Neural crest cell (in vitro differentiated cells): Measurements from ENCODE around the gene TRAPPC12. TPM values are rescaled to one million over a fixed set of nuclear protein-coding genes. Genes with fewer than 3 reads are reported as not detected.
A peak's percentile ranks its signal among the peaks of the same experiment; 100 is the strongest.
"Not testable (repeated sequence)": the region's sequence is repeated elsewhere in the genome, so short reads cannot be mapped to it uniquely, and the experiment has no call there.

Experiments
- DNase-seq: peaks from one replicate; pipeline ENCODE4 v3.0.0; 2021; ENCODE audit warnings: low read depth, mixed read lengths, low spot score
- H3K27ac Mint-ChIP-seq: one replicate; pipeline ENCODE4 v1.8.0; 2021; ENCODE audit warnings: mild to moderate bottlenecking, mixed read lengths; ENCODE audit not compliant: unreplicated experiment
- H3K27me3 Mint-ChIP-seq: 2 replicates; pipeline ENCODE4 v1.8.0; 2021; ENCODE audit warnings: low read depth, mild to moderate bottlenecking, mixed read lengths
- H3K36me3 Mint-ChIP-seq: 2 replicates; pipeline ENCODE4 v1.8.0; 2021; ENCODE audit warnings: low read depth, mild to moderate bottlenecking, mixed read lengths
- H3K4me1 Mint-ChIP-seq: 2 replicates; pipeline ENCODE4 v1.8.0; 2021; ENCODE audit warnings: mixed read lengths
- H3K4me3 Mint-ChIP-seq: one replicate; pipeline ENCODE4 v1.8.0; 2021; ENCODE audit warnings: mild to moderate bottlenecking, mixed read lengths
- H3K9me3 Mint-ChIP-seq: 2 replicates; pipeline ENCODE4 v1.8.0; 2021; ENCODE audit warnings: mixed read lengths
- total RNA-seq: library from RNA; stranded (reverse); gene quantifications from 2 replicates; pipeline ENCODE4 v1.2.1, GENCODE V29; 2021
- TF ChIP-seq, protein P1 (sequence below): fragments of 200-600 bp; sonication (generic); conservative IDR thresholded peaks from 2 replicates; pipeline ENCODE4 v1.5.0; 2021; ENCODE audit warnings: antibody characterized with exemption, mild to moderate bottlenecking

TRAPPC12 gene
- total RNA-seq, 1 donor from 2014 or later = 96.9 TPM

DNA sequence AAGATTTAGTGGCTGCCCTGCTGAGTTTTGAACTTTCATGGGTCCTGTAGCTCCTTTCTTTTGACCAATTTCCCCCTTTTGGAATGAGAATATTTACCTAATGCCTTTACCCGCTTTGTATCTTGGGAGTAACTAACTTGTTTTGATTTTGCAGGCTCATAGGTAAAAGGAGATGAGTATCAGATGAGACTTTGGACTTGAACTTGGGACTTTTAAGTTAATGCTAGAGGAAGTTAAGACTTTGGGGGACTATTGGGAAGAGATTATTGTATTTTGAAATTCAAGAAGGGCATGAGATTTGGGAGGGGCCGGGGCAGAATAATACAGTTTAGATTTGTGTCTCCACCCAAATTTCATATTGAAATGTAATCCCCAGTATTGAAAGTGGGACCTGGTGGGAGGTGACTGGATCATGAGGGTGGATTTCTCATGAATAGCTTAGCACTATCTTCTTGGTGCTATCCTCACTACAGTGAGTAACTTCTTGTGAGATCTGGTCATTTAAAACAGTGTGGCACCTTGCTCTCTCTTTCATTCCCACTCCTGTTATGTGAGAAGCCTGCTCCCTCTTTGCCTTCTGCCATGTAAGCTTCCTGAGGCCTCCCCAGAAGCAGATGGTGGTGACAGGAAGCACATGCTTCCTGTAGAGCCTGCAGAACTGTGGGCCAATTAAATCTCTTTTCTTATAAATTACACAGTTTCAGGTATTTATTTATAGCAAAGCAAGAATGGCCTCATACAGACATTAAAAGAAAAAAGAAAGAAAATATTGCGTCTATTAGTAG is 133.7 kb downstream of the TRAPPC12 start:
- TF ChIP-seq, protein P1, sequence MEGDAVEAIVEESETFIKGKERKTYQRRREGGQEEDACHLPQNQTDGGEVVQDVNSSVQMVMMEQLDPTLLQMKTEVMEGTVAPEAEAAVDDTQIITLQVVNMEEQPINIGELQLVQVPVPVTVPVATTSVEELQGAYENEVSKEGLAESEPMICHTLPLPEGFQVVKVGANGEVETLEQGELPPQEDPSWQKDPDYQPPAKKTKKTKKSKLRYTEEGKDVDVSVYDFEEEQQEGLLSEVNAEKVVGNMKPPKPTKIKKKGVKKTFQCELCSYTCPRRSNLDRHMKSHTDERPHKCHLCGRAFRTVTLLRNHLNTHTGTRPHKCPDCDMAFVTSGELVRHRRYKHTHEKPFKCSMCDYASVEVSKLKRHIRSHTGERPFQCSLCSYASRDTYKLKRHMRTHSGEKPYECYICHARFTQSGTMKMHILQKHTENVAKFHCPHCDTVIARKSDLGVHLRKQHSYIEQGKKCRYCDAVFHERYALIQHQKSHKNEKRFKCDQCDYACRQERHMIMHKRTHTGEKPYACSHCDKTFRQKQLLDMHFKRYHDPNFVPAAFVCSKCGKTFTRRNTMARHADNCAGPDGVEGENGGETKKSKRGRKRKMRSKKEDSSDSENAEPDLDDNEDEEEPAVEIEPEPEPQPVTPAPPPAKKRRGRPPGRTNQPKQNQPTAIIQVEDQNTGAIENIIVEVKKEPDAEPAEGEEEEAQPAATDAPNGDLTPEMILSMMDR = no peak
- H3K9me3 Mint-ChIP-seq = peaks cover 7% of the 10 kb centered on the region
- H3K36me3 Mint-ChIP-seq = peaks cover 43% of the 10 kb centered on the region
- no peak overlapping the region for H3K27ac Mint-ChIP-seq
- no peaks in the 10 kb centered on the region for H3K27me3 Mint-ChIP-seq
- DNase-seq = no peak
- H3K4me3 Mint-ChIP-seq = no peak overlapping the region
- peaks cover 12% of the 10 kb centered on the region for H3K4me1 Mint-ChIP-seq

DNA sequence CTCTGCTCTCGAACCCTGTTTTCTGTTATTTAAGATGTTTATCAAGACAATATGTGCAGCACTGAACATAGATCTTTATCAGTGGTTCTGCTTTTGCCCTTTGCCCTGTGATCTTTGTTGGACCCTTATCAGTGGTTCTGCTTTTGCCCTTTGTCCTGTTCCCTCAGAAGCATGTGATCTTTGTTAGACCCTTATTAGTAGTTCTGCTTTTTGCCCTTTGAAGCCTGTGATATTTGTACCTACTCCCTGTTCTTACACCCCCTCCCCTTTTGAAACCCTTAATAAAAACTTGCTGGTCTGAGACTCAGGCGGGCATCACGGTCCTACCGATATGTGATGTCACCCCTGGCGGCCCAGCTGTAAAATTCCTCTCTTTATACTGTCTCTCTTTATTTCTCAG is 135.9 kb downstream of the TRAPPC12 start:
- Mint-ChIP-seq H3K4me3 (peak overlapping the region; percentile 62), H3K4me1 (peaks cover 20% of the 10 kb centered on the region), H3K36me3 (peaks cover 33% of the 10 kb centered on the region)
- H3K27ac Mint-ChIP-seq, H3K27me3 Mint-ChIP-seq, H3K9me3 Mint-ChIP-seq, DNase-seq: not testable (repeated sequence)

DNA sequence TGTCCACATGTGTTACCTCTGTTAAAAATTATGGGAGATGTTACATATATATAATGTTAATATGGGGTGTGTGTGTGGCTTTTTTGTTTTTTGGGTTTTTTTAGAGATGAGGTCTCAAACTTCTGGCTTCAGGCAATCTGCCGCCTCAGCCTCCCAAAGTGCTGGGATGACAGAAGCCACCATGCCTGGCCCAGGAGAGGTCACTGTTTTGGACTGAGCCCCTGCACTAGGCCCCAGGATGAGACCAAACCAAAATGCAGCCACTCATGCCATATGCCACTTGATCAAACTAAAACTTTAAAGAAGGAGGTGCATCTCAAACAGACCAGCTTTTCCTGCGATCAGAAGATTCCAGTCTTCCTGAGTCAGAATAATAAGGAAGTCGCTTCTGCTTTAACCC is 137.3 kb downstream of the TRAPPC12 start:
- no peak overlapping the region for H3K27ac Mint-ChIP-seq
- H3K4me3 Mint-ChIP-seq = peak overlapping the region; percentile 85
- peaks cover 23% of the 10 kb centered on the region for H3K36me3 Mint-ChIP-seq
- H3K9me3 Mint-ChIP-seq = peaks cover 3% of the 10 kb centered on the region
- TF ChIP-seq, protein P1 = no peak
- peaks cover 28% of the 10 kb centered on the region for H3K4me1 Mint-ChIP-seq
- DNase-seq = no peak
- H3K27me3 Mint-ChIP-seq = no peaks in the 10 kb centered on the region

DNA sequence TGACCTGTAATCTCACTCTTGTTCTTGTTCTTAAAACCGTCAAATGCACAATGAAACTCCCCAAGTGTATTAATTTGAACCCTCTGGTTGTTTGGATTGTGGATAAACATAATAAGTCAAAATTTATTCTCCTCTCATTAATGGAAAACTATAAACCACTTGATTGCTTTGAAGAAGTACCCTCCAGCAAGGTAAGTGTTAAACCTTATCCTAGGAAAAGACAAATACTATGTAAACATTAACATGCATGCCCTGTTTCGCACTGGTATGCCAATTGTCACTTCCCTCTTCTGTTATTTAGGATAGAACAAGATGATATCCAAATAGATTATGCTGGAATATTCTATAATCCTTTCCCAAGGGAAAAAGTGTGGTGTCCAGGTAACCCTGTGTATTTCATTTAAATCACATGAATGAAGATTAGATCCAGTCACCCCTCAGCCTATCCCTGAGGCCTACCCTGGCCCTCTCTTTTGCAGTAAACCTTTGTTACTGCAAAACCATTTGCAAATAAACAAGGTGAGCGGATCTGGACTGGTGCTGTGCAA is 138.5 kb downstream of the TRAPPC12 start:
- TF ChIP-seq, protein P1 = no peak
- DNase-seq = no peak
- Mint-ChIP-seq H3K4me3 (peak overlapping the region; percentile 85), H3K27ac (peak overlapping the region; percentile 21), H3K27me3 (no peaks in the 10 kb centered on the region), H3K4me1 (peaks cover 25% of the 10 kb centered on the region), H3K36me3 (peaks cover 20% of the 10 kb centered on the region), H3K9me3 (peaks cover 3% of the 10 kb centered on the region)

DNA sequence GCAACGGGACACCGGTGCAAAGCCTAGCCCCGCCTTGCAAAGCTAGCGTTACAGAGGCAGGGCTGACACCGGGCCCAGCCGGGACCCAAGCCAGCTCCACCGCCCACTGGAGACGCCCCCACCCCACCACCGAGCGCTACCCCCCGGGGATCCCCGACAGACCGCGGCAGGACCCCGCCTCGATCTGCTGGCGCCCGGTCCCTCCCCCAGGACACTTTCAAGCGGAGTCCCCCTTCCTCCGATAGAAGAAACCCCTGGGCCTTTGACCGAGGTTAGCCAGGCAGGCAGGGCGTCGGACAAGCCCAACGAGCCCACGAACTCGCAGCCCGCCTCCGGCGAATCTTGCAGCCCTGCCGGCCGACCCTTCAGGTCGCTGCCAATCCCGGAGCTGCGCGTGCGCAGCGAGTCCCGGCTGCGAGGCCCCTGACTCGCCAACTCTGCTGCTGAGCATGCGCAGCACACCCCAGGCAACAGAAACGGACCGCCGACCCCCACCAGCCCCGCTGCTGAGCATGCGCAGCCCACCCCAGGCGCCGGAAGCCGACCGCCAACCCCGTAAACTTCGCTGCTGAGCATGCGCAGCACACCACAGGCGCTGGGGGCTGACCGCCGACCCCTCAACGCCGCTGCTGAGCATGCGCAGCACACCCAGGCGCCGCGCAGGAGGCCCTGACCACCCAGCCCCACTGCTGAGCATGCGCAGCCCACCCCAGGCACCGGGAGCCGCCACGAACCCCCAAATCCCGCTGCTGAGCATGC is 139.2 kb downstream of the TRAPPC12 start:
- Mint-ChIP-seq H3K27me3 (no peaks in the 10 kb centered on the region), H3K36me3 (peaks cover 20% of the 10 kb centered on the region), H3K4me1 (peaks cover 25% of the 10 kb centered on the region), H3K4me3 (peak overlapping the region; percentile 85), H3K27ac (peak overlapping the region; percentile 21), H3K9me3 (peaks cover 3% of the 10 kb centered on the region)
- DNase-seq = peak; percentile 96
- TF ChIP-seq, protein P1 = no peak
